CD4-positive, alpha-beta T cell (primary cell): ENCODE measurements around the gene MARCHF3. TPM values are rescaled to one million over a fixed set of nuclear protein-coding genes. Genes with fewer than 3 reads are reported as not detected.

Experiments used
- ATAC-seq: fragments of 200-7000 bp; cut with Tn5 transposase; one replicate; pipeline ENCODE4 v1.10.0; 2022; ENCODE audit warnings: mild to moderate bottlenecking; ENCODE audit not compliant: poor library complexity
- CTCF ChIA-PET: fragments of 350-600 bp; sonication (Branson Sonifier 250); formaldehyde crosslinking; loops from one replicate; lab custom pipeline; 2021; ENCODE audit warnings: antibody characterized with exemption, inconsistent platforms; lab: Charles Lee
- POLR2A ChIA-PET: fragments of 350-600 bp; sonication (Branson Sonifier 250); formaldehyde crosslinking; loops from one replicate; lab custom pipeline; 2021; ENCODE audit warnings: antibody characterized with exemption, inconsistent platforms; lab: Charles Lee
- DNase-seq, 14 experiments: peaks; one replicate each; pipeline ENCODE4 v3.0.0-alpha.2; 2013 to 2020; ENCODE audit warnings: mixed read lengths in 2 of 14
- H3K27ac ChIP-seq, 2 donors: one replicate each; pipeline versions ENCODE4 v1.5.1 to v1.7.0; 2013; ENCODE audit warnings: low read length in 2 of 2, low read depth in 1 of 2, mild to moderate bottlenecking in 1 of 2
- H3K27me3 ChIP-seq, 2 experiments: 1 replicate in 1 of 2; 2 replicates in 1 of 2; pipeline versions ENCODE4 v1.6.1 to v1.7.0; 2013; ENCODE audit warnings: low read length in 2 of 2, control low read depth in 1 of 2, mild to moderate bottlenecking in 1 of 2, moderate library complexity in 1 of 2; ENCODE audit not compliant: insufficient read depth in 2 of 2, control insufficient read depth in 1 of 2
- H3K36me3 ChIP-seq: one replicate; pipeline ENCODE4 v1.6.1; 2013; ENCODE audit warnings: low read length, control low read depth; ENCODE audit not compliant: insufficient read depth
- H3K4me1 ChIP-seq: one replicate; pipeline ENCODE4 v1.6.1; 2013; ENCODE audit warnings: low read length, control low read depth; ENCODE audit not compliant: insufficient read depth
- H3K4me3 ChIP-seq: one replicate; pipeline ENCODE4 v1.5.1; 2013; ENCODE audit warnings: mild to moderate bottlenecking, low read length, moderate library complexity
- H3K9me3 ChIP-seq, 2 experiments: 1 replicate in 1 of 2; 2 replicates in 1 of 2; pipeline versions ENCODE4 v1.6.1 to v1.7.0; 2013; ENCODE audit warnings: low read length in 2 of 2, mild to moderate bottlenecking in 2 of 2, control low read depth in 1 of 2, moderate library complexity in 1 of 2; ENCODE audit not compliant: control insufficient read depth in 1 of 2, insufficient read depth in 1 of 2
- H3K27ac Mint-ChIP-seq: one replicate; pipeline ENCODE4 v1.8.0; 2020; ENCODE audit warnings: mixed read lengths
- H3K27me3 Mint-ChIP-seq: one replicate; pipeline ENCODE4 v1.8.0; 2021; ENCODE audit warnings: mixed read lengths
- H3K36me3 Mint-ChIP-seq: one replicate; pipeline ENCODE4 v1.8.0; 2021; ENCODE audit warnings: low read depth, mixed read lengths
- H3K4me1 Mint-ChIP-seq: one replicate; pipeline ENCODE4 v1.8.0; 2021; ENCODE audit warnings: low read depth, mixed read lengths
- H3K4me3 Mint-ChIP-seq: one replicate; pipeline ENCODE4 v1.8.0; 2020; ENCODE audit warnings: mild to moderate bottlenecking, mixed read lengths
- H3K9me3 Mint-ChIP-seq: one replicate; pipeline ENCODE4 v1.8.0; 2020; ENCODE audit warnings: mixed read lengths
- intact Hi-C, 2 experiments: fragments of 100-400 bp; cut with DNase I in 1 of 2; cut with micrococcal nuclease in 1 of 2; formaldehyde crosslinking; loops; one replicate each; pipeline versions ENCODE4 v1.15.1 to v1.9.0; 2023 to 2025; cut with DNase I, micrococcal nuclease
- total RNA-seq, 174 experiments: library from RNA in 2 of 174; stranded (reverse) in 2 of 174; gene quantifications; one replicate each; pipeline ENCODE4 v1.2.3 and lab custom pipeline; 2021 to 2026
- TF ChIP-seq, protein P1 (sequence below): fragments of 200-600 bp; IDR thresholded peaks from one replicate; pipeline ENCODE4 v1.8.0; 2022; ENCODE audit warnings: antibody characterized with exemption, mild to moderate bottlenecking

MARCHF3 gene
- total RNA-seq, 2 experiments from 2014 or later: 5.2 to 6.2 TPM

DNA sequence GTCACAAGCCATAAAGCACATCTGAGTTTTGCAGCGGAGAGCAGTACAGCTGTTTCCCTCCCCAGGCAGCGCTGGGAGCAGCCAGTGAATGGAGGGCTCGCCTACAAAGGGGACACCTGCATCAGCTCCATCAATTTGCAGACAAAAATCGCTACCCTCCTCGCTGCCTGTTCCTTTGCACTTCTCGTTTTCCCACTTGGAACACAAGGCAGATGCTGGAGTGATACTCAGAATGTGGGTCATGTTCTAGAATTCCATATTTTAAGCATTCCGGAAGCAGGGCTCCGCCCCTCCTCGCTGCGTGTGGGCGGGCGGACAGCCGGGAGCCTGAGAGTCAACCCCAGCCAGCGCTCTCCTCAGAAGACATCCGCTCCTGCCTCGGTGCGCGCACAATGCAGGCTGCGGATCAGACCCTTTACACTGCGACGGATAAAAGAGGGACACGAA, 161.3 kb downstream of the MARCHF3 start:
- H3K27ac ChIP-seq: no peak overlapping the region
- H3K36me3 ChIP-seq: no peaks in the 10 kb centered on the region
- peak overlapping the region; percentile 72 for H3K4me3 Mint-ChIP-seq
- ATAC-seq: peak; percentile 84
- POLR2A ChIA-PET: interaction anchor here (0.6 to 1.5 kb wide), 4 partner anchors 16 to 359 kb away, joined by 3 to 11 read pairs (median 3); no protein-coding TSS in a partner anchor
- peaks cover 16% of the 10 kb centered on the region for H3K4me1 Mint-ChIP-seq
- H3K4me3 ChIP-seq: peak overlapping the region; percentile 44
- CTCF ChIA-PET: no interaction called here
- intact Hi-C loops: loop anchor here in 1 of 2 experiments (5.0 kb wide), 1 partner anchor 113 kb away; no protein-coding TSS in a partner anchor
- H3K4me1 ChIP-seq: peaks cover 8% of the 10 kb centered on the region
- peak in 8 of 14 experiments; percentile 20 to 60 (median 28) for DNase-seq
- TF ChIP-seq, protein P1, sequence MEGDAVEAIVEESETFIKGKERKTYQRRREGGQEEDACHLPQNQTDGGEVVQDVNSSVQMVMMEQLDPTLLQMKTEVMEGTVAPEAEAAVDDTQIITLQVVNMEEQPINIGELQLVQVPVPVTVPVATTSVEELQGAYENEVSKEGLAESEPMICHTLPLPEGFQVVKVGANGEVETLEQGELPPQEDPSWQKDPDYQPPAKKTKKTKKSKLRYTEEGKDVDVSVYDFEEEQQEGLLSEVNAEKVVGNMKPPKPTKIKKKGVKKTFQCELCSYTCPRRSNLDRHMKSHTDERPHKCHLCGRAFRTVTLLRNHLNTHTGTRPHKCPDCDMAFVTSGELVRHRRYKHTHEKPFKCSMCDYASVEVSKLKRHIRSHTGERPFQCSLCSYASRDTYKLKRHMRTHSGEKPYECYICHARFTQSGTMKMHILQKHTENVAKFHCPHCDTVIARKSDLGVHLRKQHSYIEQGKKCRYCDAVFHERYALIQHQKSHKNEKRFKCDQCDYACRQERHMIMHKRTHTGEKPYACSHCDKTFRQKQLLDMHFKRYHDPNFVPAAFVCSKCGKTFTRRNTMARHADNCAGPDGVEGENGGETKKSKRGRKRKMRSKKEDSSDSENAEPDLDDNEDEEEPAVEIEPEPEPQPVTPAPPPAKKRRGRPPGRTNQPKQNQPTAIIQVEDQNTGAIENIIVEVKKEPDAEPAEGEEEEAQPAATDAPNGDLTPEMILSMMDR: no peak
- no peaks in the 10 kb centered on the region for H3K9me3 ChIP-seq
- no peak overlapping the region for H3K27ac Mint-ChIP-seq
- no peaks in the 10 kb centered on the region for H3K9me3 Mint-ChIP-seq
- no peaks in the 10 kb centered on the region for H3K27me3 ChIP-seq
- no peaks in the 10 kb centered on the region for H3K27me3 Mint-ChIP-seq
- H3K36me3 Mint-ChIP-seq: no peaks in the 10 kb centered on the region

DNA sequence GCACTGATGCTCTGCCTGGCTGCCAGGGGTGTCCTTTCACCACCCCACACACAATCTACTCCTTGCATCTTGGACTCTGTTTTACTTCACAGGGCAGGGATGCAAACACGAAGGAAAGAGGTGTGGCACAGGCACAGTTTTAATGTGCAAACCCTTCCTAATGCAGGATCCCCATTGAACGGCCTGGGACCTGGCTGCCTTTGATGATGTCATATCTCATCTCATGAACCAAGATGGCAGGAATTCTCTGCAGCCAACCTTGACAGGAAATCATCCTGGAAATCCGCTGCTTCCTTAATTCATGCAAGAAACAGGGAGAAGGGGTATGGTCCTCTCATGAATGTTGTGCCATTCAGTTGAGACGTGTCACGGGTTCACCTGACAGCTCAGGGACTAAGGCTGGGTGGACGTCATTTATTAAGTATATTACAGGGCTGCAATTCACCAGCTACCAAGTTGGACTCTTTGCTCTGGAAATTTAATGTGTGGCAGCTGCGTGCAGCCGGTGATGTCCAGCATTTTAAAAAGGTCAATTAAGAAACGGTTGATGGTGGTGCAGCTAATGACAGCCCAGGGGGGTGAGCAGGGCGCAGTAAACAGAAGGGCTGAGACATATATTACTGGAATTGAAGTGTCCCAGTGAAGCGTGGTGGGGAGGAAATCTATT, 161.9 kb downstream of the MARCHF3 start:
- Histone ChIP-seq H3K4me3 (peak overlapping the region; percentile 44), H3K27ac (no peak overlapping the region), H3K4me1 (peaks cover 8% of the 10 kb centered on the region), H3K36me3 (no peaks in the 10 kb centered on the region), H3K27me3 (no peaks in the 10 kb centered on the region), H3K9me3 (no peaks in the 10 kb centered on the region)
- no peak for ATAC-seq
- intact Hi-C loops: loop anchor here in 1 of 2 experiments (5.0 kb wide), 1 partner anchor 114 kb away; no protein-coding TSS in a partner anchor
- no peak for DNase-seq
- ChIA-PET CTCF (no interaction called here), POLR2A (interaction anchor here (0.6 to 1.5 kb wide), 4 partner anchors 15 to 360 kb away, joined by 3 to 11 read pairs (median 3); no protein-coding TSS in a partner anchor)
- no peak overlapping the region for H3K27ac Mint-ChIP-seq
- peaks cover 16% of the 10 kb centered on the region for H3K4me1 Mint-ChIP-seq
- H3K27me3 Mint-ChIP-seq: no peaks in the 10 kb centered on the region
- TF ChIP-seq, protein P1: no peak
- H3K9me3 Mint-ChIP-seq: no peaks in the 10 kb centered on the region
- no peaks in the 10 kb centered on the region for H3K36me3 Mint-ChIP-seq
- peak overlapping the region; percentile 72 for H3K4me3 Mint-ChIP-seq

DNA sequence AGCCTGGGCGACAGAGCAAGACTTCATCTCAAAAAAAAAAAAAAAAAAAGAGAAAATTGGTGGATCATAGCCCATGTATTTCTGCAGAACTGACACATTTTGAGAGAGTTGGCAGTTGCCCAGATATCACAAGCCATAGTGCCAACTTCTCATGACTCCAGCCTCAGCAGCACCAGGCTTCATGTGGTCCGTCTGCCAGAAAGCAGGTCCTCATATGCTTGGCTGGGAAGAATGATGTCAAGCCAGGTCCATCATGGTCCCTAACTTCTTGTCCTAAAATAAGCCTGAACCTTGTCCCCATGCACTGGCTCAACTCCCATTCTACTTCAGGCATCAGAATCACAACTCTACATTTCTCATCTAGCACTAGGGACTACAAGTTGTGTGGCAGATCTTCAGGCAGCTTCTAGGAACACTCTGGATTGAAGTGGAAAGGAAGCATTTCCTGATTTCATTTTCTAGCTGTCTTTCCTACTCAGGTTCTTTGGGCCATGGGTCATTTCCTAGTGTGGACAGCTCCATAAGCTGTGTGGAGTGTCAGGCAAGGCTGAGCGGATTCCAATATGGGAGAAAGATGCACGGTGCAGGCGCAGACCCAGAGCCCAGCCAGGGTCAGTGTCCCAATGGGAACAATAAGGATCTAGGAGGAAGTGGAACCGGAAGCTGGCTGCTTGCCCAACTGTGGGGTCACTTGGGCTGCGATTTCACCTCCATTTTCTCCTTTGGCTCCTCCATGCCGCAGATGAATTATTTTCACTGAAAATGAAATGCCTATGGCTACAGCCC, 163.3 kb downstream of the MARCHF3 start:
- no peak for ATAC-seq
- H3K36me3 Mint-ChIP-seq: no peaks in the 10 kb centered on the region
- H3K4me3 ChIP-seq: no peak overlapping the region
- H3K9me3 ChIP-seq: no peaks in the 10 kb centered on the region
- no peaks in the 10 kb centered on the region for H3K27me3 ChIP-seq
- ChIA-PET CTCF (no interaction called here), POLR2A (no interaction called here)
- H3K27me3 Mint-ChIP-seq: no peaks in the 10 kb centered on the region
- no peak for DNase-seq
- intact Hi-C loops: loop anchor here in 1 of 2 experiments (5.0 kb wide), 1 partner anchor 115 kb away; no protein-coding TSS in a partner anchor
- H3K4me1 ChIP-seq: peaks cover 8% of the 10 kb centered on the region
- no peak overlapping the region for H3K27ac Mint-ChIP-seq
- no peaks in the 10 kb centered on the region for H3K36me3 ChIP-seq
- H3K9me3 Mint-ChIP-seq: no peaks in the 10 kb centered on the region
- TF ChIP-seq, protein P1: no peak
- no peak overlapping the region for H3K27ac ChIP-seq
- no peak overlapping the region for H3K4me3 Mint-ChIP-seq
- H3K4me1 Mint-ChIP-seq: peaks cover 16% of the 10 kb centered on the region
